Measurements from ENCODE around the gene B3GALT5.

DNA sequence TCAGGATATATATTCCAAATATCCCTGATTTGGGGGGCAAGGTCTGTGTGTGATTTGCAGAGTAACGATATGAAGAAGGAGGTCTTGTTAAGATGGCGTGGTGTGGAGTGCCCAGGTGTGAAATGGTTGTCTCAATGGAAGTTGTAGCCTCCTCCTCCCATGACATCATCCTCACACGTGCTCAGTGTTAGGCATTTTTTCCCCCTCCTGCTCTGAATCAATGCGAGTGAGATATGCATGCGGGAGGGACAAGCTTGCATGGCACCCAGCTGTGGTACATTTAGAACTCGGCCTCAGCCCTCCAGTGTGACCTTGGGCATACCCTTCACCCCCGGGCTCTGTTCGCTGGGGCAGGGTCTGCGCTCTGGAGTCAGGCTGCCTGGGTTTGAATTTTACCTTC is 55.6 kb downstream of the B3GALT5 start:
- TF ChIP-seq POLR2A (IDR thresholded peaks at IDR 0.05) = no peak
- TF ChIP-seq, protein P1, sequence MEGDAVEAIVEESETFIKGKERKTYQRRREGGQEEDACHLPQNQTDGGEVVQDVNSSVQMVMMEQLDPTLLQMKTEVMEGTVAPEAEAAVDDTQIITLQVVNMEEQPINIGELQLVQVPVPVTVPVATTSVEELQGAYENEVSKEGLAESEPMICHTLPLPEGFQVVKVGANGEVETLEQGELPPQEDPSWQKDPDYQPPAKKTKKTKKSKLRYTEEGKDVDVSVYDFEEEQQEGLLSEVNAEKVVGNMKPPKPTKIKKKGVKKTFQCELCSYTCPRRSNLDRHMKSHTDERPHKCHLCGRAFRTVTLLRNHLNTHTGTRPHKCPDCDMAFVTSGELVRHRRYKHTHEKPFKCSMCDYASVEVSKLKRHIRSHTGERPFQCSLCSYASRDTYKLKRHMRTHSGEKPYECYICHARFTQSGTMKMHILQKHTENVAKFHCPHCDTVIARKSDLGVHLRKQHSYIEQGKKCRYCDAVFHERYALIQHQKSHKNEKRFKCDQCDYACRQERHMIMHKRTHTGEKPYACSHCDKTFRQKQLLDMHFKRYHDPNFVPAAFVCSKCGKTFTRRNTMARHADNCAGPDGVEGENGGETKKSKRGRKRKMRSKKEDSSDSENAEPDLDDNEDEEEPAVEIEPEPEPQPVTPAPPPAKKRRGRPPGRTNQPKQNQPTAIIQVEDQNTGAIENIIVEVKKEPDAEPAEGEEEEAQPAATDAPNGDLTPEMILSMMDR (IDR thresholded peaks at IDR 0.05) = no peak

Data from testis (tissue), 2 donors.